ENCODE measurements around the gene NETO2.
"Not testable (repeated sequence)": the region's sequence is repeated elsewhere in the genome, so short reads cannot be mapped to it uniquely, and the experiment has no call there.

The NETO2 gene

DNA sequence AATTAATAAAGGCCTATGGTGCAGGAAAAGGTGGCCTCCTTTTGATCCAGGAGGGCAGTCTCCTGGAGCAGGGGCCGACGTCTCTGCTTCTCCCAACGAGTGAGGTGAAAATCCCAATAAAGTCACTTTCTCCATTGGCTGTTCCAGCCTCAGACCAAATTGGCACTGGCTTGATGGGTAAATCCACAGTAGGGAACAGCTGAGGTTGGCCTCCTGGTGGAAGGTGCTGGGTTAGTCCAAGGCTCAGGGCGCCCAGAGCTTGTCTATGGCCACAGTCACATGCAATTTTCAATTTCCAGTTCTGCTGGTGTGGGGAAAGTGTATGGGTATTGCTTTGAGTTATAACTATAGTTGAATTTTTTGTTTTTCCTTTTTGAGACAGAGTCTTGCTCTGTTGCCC lies 79.0 kb downstream of the NETO2 start:
- no peak for DNase-seq (ENCODE audit: low read depth in 3 of 3)

DNA sequence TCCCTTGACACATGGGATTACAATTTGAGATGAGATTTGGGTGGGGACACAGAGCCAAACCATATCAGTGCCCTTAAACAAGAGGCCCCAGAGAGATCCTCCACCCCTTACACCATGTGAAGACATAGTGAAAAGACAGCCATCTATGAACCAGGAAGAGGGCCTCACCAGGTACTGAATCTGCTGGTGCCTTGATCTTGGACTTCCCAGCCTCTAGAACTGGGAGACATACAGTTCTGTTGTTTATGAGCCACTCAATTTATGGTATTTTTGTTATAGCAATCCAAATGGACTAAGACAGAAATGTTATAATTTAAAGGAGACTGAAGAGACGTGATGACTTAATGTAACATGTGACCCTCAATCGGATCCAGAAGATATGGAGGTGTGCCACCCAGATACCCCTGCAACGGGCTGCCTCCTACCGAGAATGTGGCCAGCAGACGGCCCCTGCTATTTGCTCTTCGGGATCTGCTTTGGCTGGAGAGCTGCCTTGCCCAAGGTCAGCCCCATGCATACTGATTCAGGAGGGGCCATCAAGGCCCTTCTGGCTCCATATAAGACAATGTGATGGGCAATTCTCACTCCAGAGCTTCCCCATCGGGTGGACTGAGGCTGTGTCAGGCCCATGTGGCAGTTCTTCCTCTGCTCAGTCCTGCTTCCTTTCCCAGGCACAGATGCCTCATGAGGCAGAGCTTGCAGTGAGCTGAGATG lies 80.6 kb downstream of the NETO2 start:
- no peak for DNase-seq (ENCODE audit: low read depth in 3 of 3)

DNA sequence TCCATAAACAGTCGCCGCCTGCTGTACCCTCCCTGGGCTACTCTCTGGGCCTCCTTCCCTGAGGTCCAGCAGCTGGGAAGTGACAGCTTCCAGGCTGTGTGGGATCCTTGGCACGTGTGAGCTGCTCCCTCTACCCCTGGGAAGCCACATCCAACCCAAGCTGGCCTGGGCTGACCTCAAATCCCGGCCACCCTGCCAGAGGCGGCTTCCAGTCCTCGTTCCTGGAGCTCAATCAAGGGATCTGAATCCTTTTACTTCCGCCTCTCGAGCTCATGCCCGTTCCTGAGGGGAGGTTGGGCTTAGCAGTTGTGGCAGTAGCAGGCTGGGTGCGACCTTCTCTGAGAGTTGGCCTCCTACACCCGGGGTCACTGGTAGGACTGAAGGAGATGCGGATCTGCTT lies 82.5 kb downstream of the NETO2 start:
- DNase-seq (ENCODE audit: low read depth in 3 of 3): no peak

DNA sequence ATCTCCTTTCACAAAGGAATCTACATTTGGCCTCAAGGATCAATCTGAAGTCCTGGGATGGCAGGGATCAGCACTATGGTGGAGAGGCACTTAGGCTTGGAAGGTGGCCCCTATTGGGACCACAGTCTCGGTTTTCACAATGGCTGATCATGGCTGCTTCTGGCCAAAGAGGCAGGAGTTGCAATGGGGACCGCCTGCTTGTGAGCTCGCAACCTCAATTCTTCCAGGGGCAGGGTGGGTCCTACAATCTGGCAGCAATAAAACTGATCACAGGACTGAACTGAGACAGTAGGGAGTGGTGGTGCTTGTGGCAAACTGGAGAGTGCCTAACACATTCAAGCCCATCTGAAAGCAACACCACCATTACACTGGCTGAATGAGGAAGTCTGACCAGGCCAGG lies 83.1 kb downstream of the NETO2 start:
- DNase-seq (ENCODE audit: low read depth in 3 of 3): no peak

DNA sequence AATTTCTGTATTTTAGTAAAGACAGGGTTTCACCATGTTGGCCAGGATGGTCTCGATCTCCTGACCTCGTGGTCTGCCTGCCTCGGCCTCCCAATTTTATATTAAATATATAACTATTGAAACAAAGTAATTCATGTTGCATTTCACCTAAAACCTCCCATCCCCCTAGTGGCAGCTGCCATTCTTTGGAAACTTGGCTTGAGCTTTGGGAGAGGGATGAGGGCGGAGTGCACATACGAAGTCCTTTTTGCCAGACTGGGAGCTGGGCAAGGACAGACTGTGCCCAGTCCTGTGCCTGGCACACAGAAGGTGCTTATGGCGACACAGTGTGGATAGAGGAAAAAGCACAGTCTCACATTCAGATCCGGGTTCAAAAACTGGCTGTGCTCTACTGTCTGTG lies 83.8 kb downstream of the NETO2 start:
- DNase-seq (ENCODE audit: low read depth in 3 of 3): no peak

DNA sequence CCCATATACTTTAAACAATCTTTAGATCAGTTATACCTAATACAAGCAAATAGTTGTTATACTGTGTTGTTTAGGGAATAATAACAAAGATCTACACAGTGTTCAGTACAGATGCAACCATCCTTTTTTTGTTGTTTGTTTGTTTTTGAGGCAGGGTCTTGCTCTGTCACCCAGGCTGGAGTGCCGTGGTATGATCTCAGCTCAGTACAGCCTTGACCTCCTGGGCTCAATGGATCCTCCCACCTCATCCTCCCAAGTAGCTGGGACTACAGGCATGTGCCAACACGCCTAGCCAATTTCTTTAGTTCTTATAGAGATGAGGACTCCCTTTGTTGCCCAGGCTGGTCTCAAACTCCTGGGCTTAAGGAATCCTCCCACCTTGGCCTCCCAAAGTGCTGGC lies 84.6 kb downstream of the NETO2 start:
- not testable (repeated sequence) for DNase-seq (ENCODE audit: low read depth in 3 of 3)

DNA sequence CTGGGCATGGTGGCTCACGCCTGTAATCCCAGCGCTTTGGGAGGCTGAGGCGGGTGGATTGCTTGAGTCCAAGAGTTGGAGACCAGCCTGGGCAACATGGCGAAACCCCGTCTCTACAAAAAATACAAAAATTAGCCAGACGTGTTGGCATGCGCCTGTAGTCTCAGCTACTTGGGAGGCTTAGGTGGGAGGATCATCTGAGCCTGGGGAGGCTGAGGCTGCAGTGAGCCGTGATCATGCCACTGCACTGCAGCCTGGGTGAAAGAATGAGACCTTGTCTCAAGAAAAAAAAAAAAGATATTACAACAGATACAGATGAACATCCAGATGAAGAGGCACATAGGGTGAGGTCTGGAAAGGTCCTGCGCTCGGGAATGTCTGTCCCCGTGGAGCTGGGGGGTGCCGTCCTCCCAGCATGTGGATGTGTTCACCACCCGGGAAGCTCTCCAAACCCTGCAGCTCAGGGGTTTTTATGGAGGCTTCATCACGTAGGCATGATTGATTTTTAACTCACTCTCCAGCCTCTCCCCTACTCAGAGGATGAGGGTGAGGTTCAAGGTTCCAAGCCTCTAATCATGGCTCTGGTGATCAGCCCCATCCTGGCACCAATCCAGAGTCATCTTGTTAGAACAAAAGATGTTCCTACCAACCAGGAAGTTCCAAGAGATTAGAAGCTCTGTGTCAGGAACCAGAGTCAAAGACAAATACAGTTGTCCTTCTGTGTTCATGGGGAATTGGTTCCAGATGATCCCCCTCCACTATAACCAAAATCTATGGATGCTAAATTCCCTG lies 85.3 kb downstream of the NETO2 start:
- no peak for DNase-seq (ENCODE audit: low read depth in 3 of 3)

DNA sequence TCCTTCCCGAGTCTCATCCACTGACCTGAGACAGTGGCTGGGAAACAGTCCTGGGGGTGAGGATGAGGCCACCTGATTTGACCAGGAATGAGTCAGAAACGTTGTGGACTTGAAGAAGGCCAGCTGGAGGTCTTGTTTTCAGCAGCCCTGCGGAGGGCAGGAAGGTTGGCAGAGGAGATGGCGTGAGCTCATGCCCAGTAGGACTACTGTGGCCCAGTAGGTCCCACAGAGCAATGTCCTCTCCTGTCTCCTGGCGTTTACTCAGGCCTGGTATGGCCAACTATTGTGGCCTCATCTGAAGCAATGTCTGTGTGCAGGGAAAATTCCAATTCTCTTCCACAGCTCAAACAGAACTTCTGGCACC lies 86.1 kb downstream of the NETO2 start:
- no peak for DNase-seq (ENCODE audit: low read depth in 3 of 3)

DNA sequence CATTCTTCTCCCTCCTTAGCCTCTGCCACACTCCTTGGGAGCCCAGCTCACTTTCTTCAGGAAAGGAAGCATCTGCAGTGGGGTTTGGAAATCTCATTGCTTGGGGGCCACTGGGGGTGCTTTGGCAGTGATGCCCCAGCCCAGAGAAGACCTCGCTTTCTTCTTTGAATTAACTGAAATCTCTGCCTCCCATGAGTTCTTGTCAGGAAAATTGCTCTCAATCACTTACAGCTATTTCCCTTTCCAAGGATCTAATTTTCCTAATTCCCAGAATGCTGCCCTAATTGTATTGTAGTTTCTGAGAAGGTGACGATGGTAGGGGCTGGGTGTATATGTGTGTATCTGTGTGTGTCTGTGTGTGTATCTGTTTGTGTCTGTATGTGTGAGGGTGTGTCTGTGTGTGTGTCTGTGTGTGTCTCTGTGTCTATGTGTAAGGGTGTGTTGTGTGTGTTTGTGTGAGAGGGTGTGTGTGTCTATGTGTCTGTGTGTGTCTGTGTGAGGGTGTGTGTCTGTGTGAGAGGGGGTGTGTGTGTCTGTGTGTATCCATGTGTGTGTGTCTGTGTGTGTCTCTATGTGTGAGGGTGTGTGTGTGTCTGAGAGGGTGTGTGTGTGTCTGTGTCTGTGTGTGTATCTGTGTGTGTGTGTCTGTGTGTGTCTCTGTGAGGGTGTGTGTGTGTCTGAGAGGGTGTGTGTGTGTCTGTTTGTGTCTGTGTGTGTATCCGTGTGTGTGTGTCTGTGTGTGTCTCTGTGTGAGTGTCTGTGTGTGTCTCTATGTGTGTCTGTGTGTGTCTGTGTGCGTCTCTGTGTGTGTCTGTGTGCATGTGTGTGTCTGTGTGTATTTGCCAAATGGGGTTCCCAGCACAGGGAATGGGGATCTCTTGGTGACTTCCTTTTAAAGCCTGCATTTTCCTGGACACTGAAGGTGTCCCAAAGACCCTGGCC lies 86.8 kb downstream of the NETO2 start:
- DNase-seq (ENCODE audit: low read depth in 3 of 3): no peak

DNA sequence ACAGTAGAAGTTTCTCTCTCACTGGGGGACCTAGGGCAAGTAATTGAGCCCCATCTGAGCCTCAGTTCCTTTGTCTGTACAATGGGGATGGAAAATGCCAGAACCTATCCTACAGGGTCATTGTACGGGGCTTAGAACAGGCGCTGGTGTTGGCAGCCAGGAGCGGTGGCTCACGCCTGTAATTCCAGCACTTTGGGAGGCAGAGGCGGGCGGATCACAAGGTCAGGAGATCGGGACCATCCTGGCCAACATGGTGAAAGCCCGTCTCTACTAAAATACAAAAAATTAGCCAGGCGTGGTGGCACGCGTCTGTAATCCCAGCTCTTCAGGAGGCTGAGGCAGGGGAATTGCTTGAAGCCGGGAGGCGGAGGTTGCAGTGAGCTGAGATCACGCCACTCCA lies 87.7 kb downstream of the NETO2 start:
- not testable (repeated sequence) for DNase-seq (ENCODE audit: low read depth in 3 of 3)

DNA sequence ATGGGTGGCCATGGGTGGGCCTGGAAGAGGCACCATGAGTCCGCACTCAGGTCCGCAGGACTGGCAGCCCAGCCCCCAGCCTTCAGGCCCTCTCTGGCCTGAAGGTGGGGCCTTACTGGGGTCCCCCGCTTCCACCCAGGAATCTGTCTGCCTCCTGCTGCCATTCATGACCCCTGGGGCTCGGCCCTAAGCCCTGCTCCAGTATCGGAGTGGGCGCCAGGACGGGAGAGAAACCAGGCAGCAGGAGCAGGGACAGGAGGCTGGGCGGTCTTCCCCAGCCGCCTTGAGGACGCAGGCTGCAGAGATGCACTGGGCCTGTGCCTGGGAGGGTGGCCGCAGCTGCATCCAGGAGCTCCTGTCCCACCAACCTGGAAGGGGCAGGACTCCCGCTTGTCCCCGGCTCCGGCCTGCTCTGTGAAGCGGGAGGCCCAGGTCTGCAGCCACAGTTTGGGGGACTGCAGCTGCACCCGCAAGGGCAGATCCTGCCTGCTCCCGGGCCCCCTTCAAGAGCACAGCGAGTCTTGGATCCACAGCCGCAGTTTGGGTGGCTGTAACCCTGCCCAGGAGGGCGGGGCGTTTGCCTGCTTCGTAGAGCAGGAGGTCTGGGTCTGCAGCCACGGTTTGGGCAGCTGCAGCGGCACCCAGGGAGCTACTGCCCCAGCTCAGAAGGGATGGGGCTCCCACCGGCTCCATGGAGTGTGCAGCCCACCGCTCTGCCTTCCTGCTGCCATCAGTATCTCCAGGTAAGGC lies 88.4 kb downstream of the NETO2 start:
- no peak for DNase-seq (ENCODE audit: low read depth in 3 of 3)

DNA sequence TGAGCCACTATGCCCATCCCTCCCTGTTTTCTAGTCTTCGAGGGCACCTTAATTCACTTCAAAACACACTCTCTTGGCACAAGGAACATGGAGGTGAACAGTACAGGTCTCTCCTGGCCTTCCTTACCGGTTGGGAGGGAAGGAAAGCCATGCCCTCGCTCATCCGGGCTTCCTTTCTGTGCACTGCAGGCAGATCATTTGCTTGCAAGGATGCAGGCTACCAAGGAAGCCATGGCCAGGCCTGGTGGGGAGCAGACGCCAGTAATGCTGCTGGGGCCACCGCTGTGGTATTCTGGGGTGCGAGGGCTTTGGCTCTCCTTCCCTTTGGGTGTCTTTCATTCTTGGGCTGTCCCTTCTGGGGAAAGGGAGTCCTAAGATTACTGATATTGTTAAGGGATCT lies 89.4 kb downstream of the NETO2 start:
- no peak for DNase-seq (ENCODE audit: low read depth in 3 of 3)

DNA sequence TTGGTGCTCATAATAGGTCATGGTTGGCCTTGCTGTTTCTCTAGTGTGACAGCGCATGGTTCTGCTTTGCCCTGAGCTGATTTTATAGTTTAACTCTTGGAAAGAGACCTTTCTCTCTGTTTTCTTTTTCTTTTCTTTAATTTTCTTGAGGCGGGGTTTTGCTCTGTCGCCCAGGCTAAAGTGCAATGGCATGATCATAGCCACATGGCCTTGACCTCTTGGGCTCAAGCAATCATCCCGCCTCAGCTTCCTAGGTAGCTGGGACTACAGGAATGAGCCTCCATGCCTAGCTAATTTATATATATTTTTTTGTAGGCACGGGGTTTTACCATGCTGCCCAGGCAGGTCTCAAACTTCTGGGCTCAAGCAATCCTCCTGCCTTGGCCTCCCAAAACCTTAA lies 89.8 kb downstream of the NETO2 start:
- no peak for DNase-seq (ENCODE audit: low read depth in 3 of 3)

DNA sequence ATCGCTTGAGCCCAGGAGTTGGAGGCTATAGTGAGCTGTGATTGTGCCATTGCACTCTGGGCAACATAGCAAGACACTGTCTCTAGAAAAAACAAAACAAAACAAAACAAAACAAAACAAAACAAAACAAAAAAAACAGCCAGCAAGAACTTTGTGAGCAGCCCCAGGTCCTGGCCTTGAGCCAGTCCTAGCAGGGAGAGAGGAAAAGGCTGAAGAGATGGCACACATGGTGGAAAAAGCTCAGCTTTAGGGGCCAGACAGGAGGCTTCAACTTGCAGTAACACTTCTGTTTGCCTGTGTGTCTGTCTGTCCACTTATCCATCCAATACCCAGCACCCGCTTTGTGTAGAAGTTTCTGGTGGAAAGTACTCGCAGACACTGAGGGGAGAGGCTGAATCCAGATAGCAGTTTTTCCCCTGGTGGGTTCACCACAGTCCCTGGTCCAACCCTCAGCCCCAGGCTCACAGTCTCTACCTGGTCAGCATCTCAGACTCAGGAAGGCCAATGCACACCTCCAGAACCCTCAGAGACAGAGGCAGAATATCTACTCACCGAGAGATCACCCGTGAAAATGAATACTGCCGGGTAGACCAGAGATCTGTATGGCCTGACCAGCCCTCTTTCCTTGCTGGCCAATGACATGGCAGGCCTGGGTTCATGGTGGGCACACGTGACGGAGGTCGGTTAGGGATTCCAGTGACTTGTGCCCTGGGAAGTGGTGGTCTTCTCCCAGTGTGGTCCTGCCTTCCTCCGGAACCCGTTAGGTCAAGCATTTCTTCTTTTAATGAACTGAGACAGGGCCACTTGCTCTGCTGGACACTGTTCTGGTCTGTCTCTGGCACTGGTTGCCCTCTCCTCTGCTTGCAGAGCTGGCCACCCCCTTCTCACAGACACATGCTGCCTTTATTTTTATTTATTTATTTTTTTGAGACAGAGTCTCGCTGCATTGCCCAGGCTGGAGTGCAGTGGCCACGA lies 90.8 kb downstream of the NETO2 start:
- DNase-seq (ENCODE audit: low read depth in 3 of 3): no peak

DNA sequence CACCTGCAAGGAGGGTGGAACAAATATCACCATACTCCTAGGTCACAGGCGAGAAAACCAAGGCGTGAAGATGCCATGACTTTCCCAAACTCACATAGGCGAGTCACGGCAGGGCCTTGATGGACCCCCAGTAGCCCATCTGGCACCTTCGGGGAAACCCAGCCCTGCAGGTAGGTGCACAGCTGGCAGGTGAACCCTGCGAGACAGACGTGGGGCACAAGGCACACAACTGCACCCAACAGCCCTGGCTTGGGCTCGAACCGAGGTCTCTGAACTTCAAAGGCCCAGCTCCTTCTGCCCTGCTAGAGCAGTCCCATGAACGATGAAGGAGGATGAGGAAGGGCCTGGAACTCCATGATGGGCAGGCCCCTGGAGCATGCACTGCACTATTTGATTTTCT lies 92.7 kb downstream of the NETO2 start:
- no peak for DNase-seq (ENCODE audit: low read depth in 3 of 3)

DNA sequence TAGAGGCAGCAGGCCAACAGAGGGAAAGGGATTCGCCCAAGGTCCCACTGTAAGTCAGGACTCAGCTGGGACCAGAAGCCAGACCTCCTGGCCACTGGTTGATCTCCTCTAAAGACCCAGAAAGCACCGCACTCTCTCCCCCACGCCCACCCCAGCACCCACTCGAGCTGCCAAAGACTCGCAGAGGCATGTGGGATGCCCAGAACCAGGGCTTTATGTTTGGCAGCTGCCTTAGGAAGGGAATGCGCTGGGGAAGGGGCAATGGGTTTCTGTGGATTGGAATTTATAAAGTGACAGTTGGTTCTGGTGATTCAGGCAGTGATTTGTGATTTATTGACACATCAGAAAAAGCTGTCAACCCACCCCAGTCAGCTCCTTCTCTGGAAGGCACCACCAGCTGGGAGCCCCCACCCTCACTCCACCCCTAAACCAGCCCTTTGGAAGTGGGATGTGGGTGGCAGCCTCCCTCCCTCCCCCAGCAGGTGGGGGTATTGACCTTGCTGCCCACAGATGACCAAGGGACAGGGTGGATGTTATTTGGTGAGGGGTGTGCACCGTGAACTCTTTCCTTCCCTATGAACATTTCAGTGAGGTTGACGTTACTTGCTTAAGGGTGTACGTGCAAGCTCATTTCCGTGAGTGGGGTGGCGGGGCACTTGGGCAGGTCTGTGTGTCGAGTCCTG lies 93.7 kb downstream of the NETO2 start:
- DNase-seq (ENCODE audit: low read depth in 3 of 3): no peak

DNA sequence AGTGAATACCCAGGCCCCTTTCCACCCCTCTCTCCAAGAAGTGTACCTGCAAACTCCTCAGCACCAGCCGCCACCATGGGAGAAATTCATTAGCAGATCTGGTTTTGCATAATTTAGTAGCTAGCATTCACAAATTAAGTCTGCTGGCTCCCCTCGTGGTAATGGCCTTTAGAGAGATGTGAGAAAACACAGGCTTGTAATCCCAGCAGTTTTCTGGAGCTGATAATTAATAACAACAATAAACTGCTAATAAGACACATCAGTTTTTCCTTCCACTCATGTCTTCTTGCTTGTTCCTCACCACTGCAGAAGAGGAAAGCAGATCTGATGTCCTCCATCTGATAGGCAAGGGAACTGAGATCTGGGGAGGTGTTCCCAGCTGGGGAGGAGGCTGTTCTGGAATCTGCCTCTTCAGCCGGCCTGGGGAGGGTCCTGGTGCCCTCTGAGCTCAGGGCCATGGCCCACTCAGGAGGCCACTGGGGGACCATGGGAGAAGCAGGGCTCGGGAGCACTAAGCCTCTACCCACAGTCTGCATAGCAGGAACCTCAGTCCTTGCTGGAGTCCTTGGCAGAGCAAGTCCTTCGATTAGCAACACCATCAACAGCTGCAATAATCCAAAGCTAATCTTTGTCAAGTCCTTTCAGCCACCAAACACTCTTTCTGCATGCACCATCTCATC lies 96.1 kb downstream of the NETO2 start:
- no peak for DNase-seq (ENCODE audit: low read depth in 3 of 3)

DNA sequence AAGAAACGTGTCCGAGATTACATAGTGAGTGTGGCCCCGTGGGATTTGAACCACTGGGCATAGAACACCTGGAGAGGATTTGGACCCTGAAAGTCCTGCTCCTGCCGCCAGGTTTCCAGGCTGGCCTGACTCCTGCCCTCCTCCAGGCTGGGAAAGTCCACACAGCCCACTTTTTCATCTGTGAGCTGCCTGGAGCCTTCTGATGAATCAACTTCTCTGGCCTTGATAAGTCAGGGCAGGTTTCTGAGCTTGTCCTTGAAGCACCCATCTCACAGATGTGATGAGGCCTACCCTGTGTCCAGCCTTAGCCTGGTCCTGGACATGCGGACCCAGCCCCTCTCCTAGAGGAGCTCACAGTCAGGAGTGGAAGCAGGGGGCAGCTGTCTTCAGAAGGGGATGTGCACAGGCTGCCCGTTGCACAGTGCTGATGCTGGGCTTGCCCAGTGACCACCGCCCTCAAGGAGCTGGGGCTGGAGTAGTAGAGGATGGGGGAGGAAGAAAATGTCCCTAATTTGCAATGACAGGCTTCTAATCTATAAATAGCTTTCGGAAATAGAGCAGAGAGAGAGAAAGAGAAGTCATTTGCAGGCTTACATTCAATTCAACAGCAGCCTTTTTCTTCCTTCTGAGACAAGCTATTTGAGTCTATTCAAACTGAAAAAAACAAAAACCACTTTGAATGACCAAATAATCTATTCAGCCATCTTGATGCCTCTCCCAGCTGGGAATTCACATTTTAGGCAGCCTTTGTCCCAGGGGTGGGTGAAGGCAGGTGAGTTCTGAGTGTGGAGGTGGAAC lies 96.8 kb downstream of the NETO2 start:
- DNase-seq (ENCODE audit: low read depth in 3 of 3): no peak

DNA sequence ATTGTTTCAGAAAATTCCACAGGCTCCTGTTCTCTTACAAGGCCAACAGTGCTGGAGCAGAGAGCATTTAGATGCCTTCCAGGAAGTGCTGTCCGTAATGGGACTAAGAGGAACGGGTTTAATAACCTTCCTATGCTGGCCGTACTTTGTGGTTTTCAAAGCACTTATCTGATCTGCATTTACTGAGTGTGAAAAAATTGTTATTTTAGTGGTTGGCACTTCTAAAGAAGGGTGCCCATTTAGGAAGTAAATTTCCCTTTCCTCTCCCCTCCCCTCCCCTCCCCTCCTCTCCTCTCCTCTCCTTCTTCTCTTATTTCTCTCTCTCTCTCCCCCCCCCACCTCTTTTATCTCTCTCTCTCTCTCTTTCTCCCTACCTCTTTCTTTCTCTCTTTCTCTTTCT lies 98.3 kb downstream of the NETO2 start:
- DNase-seq (ENCODE audit: low read depth in 3 of 3): no peak
